Adipocyte (in vitro differentiated cells): ENCODE measurements around the gene SDCCAG8.

ENCODE experiments used
- DNase-seq: peaks from one replicate; pipeline ENCODE4 v3.0.0-alpha.2; 2015; ENCODE audit warnings: low read depth
- H3K27me3 ChIP-seq: replicated peaks from 2 replicates; pipeline ENCODE4 v1.7.0; 2013; ENCODE audit warnings: mild to moderate bottlenecking, low read length, moderate library complexity; ENCODE audit not compliant: control insufficient read depth, insufficient read depth
- H3K36me3 ChIP-seq: 2 replicates; pipeline ENCODE4 v1.7.0; 2013; ENCODE audit warnings: low read length, mild to moderate bottlenecking, moderate library complexity; ENCODE audit not compliant: control insufficient read depth, insufficient read depth, severe bottlenecking
- H3K4me1 ChIP-seq: 2 replicates; pipeline ENCODE4 v1.7.0; 2013; ENCODE audit warnings: mild to moderate bottlenecking, low read length, moderate library complexity; ENCODE audit not compliant: control insufficient read depth, insufficient read depth
- H3K4me3 ChIP-seq: 2 replicates; pipeline ENCODE4 v1.7.0; 2013; ENCODE audit warnings: mild to moderate bottlenecking, low read length, moderate library complexity
- H3K9ac ChIP-seq: 2 replicates; pipeline ENCODE4 v1.7.0; 2013; ENCODE audit warnings: mild to moderate bottlenecking, low read length, moderate library complexity
- H3K9me3 ChIP-seq: 2 replicates; pipeline ENCODE4 v1.7.0; 2013; ENCODE audit warnings: mild to moderate bottlenecking, low read length, moderate library complexity; ENCODE audit not compliant: control insufficient read depth

SDCCAG8 gene

GRCh38 chr1:243394066-243394465 is 138.2 kb downstream of the SDCCAG8 start:
- Histone ChIP-seq H3K9me3 (no peaks in the 10 kb centered on the region), H3K4me3 (no peak overlapping the region), H3K27me3 (no peaks in the 10 kb centered on the region), H3K4me1 (no peaks in the 10 kb centered on the region), H3K9ac (no peak overlapping the region), H3K36me3 (peaks cover 9% of the 10 kb centered on the region)
- no peak for DNase-seq

- no peak overlapping the region for H3K9ac ChIP-seq
- H3K4me3 ChIP-seq: no peak overlapping the region
- H3K9me3 ChIP-seq: no peaks in the 10 kb centered on the region
Observed at GRCh38 chr1:243394601-243395464, 139.0 kb downstream of the SDCCAG8 start.

GRCh38 chr1:243396424-243396823 is 140.6 kb downstream of the SDCCAG8 start:
- Histone ChIP-seq H3K9me3 (no peaks in the 10 kb centered on the region), H3K4me3 (no peak overlapping the region), H3K4me1 (no peaks in the 10 kb centered on the region), H3K9ac (no peak overlapping the region), H3K27me3 (no peaks in the 10 kb centered on the region), H3K36me3 (peaks cover 9% of the 10 kb centered on the region)
- DNase-seq: no peak

More at GRCh38 chr1:243394601-243395464, 139.0 kb downstream of the SDCCAG8 start:
- Histone ChIP-seq H3K4me1 (no peaks in the 10 kb centered on the region), H3K27me3 (no peaks in the 10 kb centered on the region), H3K36me3 (peaks cover 9% of the 10 kb centered on the region)
- DNase-seq: no peak

- no peaks in the 10 kb centered on the region for H3K9me3 ChIP-seq
- peaks cover 9% of the 10 kb centered on the region for H3K36me3 ChIP-seq
- H3K9ac ChIP-seq: no peak overlapping the region
- no peaks in the 10 kb centered on the region for H3K27me3 ChIP-seq
- no peak for DNase-seq
- H3K4me3 ChIP-seq: no peak overlapping the region
- H3K4me1 ChIP-seq: no peaks in the 10 kb centered on the region
Observed at GRCh38 chr1:243396876-243397275, 141.0 kb downstream of the SDCCAG8 start.

- no peak overlapping the region for H3K9ac ChIP-seq
- no peaks in the 10 kb centered on the region for H3K4me1 ChIP-seq
- no peak overlapping the region for H3K4me3 ChIP-seq
- no peaks in the 10 kb centered on the region for H3K9me3 ChIP-seq
- H3K27me3 ChIP-seq: no peaks in the 10 kb centered on the region
- peaks cover 9% of the 10 kb centered on the region for H3K36me3 ChIP-seq
- no peak for DNase-seq
Observed at GRCh38 chr1:243397613-243398321, 141.9 kb downstream of the SDCCAG8 start.

- no peak for DNase-seq
- no peaks in the 10 kb centered on the region for H3K27me3 ChIP-seq
- H3K9me3 ChIP-seq: no peaks in the 10 kb centered on the region
- H3K9ac ChIP-seq: no peak overlapping the region
- peaks cover 7% of the 10 kb centered on the region for H3K36me3 ChIP-seq
- H3K4me1 ChIP-seq: no peaks in the 10 kb centered on the region
- no peak overlapping the region for H3K4me3 ChIP-seq
Observed at GRCh38 chr1:243399561-243400155, 143.8 kb downstream of the SDCCAG8 start.

- H3K27me3 ChIP-seq: no peaks in the 10 kb centered on the region
- H3K4me1 ChIP-seq: peaks cover 8% of the 10 kb centered on the region
- no peak overlapping the region for H3K9ac ChIP-seq
- no peaks in the 10 kb centered on the region for H3K9me3 ChIP-seq
- H3K4me3 ChIP-seq: no peak overlapping the region
- DNase-seq: no peak
- H3K36me3 ChIP-seq: peaks cover 7% of the 10 kb centered on the region
Observed at GRCh38 chr1:243402868-243403267, 147.0 kb downstream of the SDCCAG8 start.

- DNase-seq: no peak
- Histone ChIP-seq H3K36me3 (peaks cover 9% of the 10 kb centered on the region), H3K4me3 (no peak overlapping the region), H3K9me3 (no peaks in the 10 kb centered on the region), H3K9ac (no peak overlapping the region), H3K27me3 (no peaks in the 10 kb centered on the region), H3K4me1 (peaks cover 8% of the 10 kb centered on the region)
Observed at GRCh38 chr1:243406424-243406823, 150.6 kb downstream of the SDCCAG8 start.

GRCh38 chr1:243407284-243408018 is 151.6 kb downstream of the SDCCAG8 start:
- Histone ChIP-seq H3K27me3 (no peaks in the 10 kb centered on the region), H3K9ac (no peak overlapping the region), H3K36me3 (peaks cover 9% of the 10 kb centered on the region), H3K4me1 (peaks cover 8% of the 10 kb centered on the region), H3K9me3 (no peaks in the 10 kb centered on the region), H3K4me3 (peak overlapping the region; percentile 56)
- DNase-seq: peak; percentile 77

- H3K4me1 ChIP-seq: peaks cover 8% of the 10 kb centered on the region
- no peaks in the 10 kb centered on the region for H3K9me3 ChIP-seq
- no peak overlapping the region for H3K4me3 ChIP-seq
- no peaks in the 10 kb centered on the region for H3K27me3 ChIP-seq
- peaks cover 9% of the 10 kb centered on the region for H3K36me3 ChIP-seq
- DNase-seq: no peak
- H3K9ac ChIP-seq: no peak overlapping the region
Observed at GRCh38 chr1:243408479-243408878, 152.6 kb downstream of the SDCCAG8 start.

GRCh38 chr1:243409284-243409683 is 153.4 kb downstream of the SDCCAG8 start:
- DNase-seq: no peak
- no peak overlapping the region for H3K4me3 ChIP-seq
- no peaks in the 10 kb centered on the region for H3K27me3 ChIP-seq
- no peak overlapping the region for H3K9ac ChIP-seq
- H3K4me1 ChIP-seq: peaks cover 8% of the 10 kb centered on the region
- no peaks in the 10 kb centered on the region for H3K9me3 ChIP-seq
- H3K36me3 ChIP-seq: peaks cover 9% of the 10 kb centered on the region
